ENCODE results near the gene DNTTIP2.
"Not testable (repeated sequence)": the region's sequence is repeated elsewhere in the genome, so short reads cannot be mapped to it uniquely, and the experiment has no call there.

Gene DNTTIP2

GRCh38 chr1:93851878-93852277, 27.1 kb downstream of the DNTTIP2 start:
- no peak for DNase-seq (ENCODE audit: low read depth, low spot score)
- WGBS (ENCODE audit: insufficient coverage, insufficient read length): no CpG with 5 or more reads among the region's 1 CpG

GRCh38 chr1:93851327-93851712, 27.7 kb downstream of the DNTTIP2 start:
- H3K36me3 ChIP-seq (ENCODE audit: control insufficient read depth, insufficient read depth, low read length): no peaks in the 10 kb centered on the region
- H3K9me3 ChIP-seq (ENCODE audit: control insufficient read depth, insufficient read depth, low read length): peaks cover 2% of the 10 kb centered on the region
- no peak overlapping the region for H3K4me3 ChIP-seq (ENCODE audit: low read length)
- DNase-seq (ENCODE audit: low read depth, low spot score): no peak
- H3K4me1 ChIP-seq (ENCODE audit: control insufficient read depth, insufficient read depth, low read length): no peaks in the 10 kb centered on the region
- H3K27me3 ChIP-seq (ENCODE audit: control insufficient read depth, insufficient read depth, low read length): no peaks in the 10 kb centered on the region
- no peak overlapping the region for H3K27ac ChIP-seq (ENCODE audit: low read length)

More at GRCh38 chr1:93851878-93852277, 27.1 kb downstream of the DNTTIP2 start:
- Histone ChIP-seq H3K4me1 (ENCODE audit: control insufficient read depth, insufficient read depth, low read length) (no peaks in the 10 kb centered on the region), H3K27me3 (ENCODE audit: control insufficient read depth, insufficient read depth, low read length) (no peaks in the 10 kb centered on the region), H3K36me3 (ENCODE audit: control insufficient read depth, insufficient read depth, low read length) (no peaks in the 10 kb centered on the region), H3K27ac (ENCODE audit: low read length) (no peak overlapping the region), H3K4me3 (ENCODE audit: low read length) (no peak overlapping the region), H3K9me3 (ENCODE audit: control insufficient read depth, insufficient read depth, low read length) (peaks cover 2% of the 10 kb centered on the region)

- not testable (repeated sequence) for DNase-seq (ENCODE audit: low read depth, low spot score); H3K27ac ChIP-seq (ENCODE audit: low read length); H3K27me3 ChIP-seq (ENCODE audit: control insufficient read depth, insufficient read depth, low read length); H3K4me1 ChIP-seq (ENCODE audit: control insufficient read depth, insufficient read depth, low read length); H3K9me3 ChIP-seq (ENCODE audit: control insufficient read depth, insufficient read depth, low read length); H3K4me3 ChIP-seq (ENCODE audit: low read length); H3K36me3 ChIP-seq (ENCODE audit: control insufficient read depth, insufficient read depth, low read length)
- no CpG with 5 or more reads among the region's 10 CpGs for WGBS (ENCODE audit: insufficient coverage, insufficient read length)
These were observed 28.2 kb downstream of the DNTTIP2 start for GRCh38 chr1:93850687-93851326.

GRCh38 chr1:93848350-93848883, 30.6 kb downstream of the DNTTIP2 start:
- H3K36me3 ChIP-seq (ENCODE audit: control insufficient read depth, insufficient read depth, low read length): no peaks in the 10 kb centered on the region
- no peaks in the 10 kb centered on the region; the same call in 1 of the 2 replicates for H3K4me1 ChIP-seq (ENCODE audit: control insufficient read depth, insufficient read depth, low read length)
- H3K27me3 ChIP-seq (ENCODE audit: control insufficient read depth, insufficient read depth, low read length): no peaks in the 10 kb centered on the region
- H3K4me3 ChIP-seq (ENCODE audit: low read length): peak overlapping the region; percentile 80; the same call in 1 of the 2 replicates
- peaks cover 2% of the 10 kb centered on the region for H3K9me3 ChIP-seq (ENCODE audit: control insufficient read depth, insufficient read depth, low read length)
- WGBS (ENCODE audit: insufficient coverage, insufficient read length): no CpG with 5 or more reads among the region's 4 CpGs
- no peak overlapping the region for H3K27ac ChIP-seq (ENCODE audit: low read length)
- DNase-seq (ENCODE audit: low read depth, low spot score): no peak

- WGBS (ENCODE audit: insufficient coverage, insufficient read length): no CpG with 5 or more reads among the region's 36 CpGs
- Histone ChIP-seq H3K36me3 (ENCODE audit: control insufficient read depth, insufficient read depth, low read length) (no peaks in the 10 kb centered on the region), H3K9me3 (ENCODE audit: control insufficient read depth, insufficient read depth, low read length) (peaks cover 2% of the 10 kb centered on the region), H3K4me3 (ENCODE audit: low read length) (peak overlapping the region; percentile 80), H3K27ac (ENCODE audit: low read length) (no peak overlapping the region), H3K27me3 (ENCODE audit: control insufficient read depth, insufficient read depth, low read length) (no peaks in the 10 kb centered on the region), H3K4me1 (ENCODE audit: control insufficient read depth, insufficient read depth, low read length) (no peaks in the 10 kb centered on the region; the same call in 1 of the 2 replicates)
- no peak for DNase-seq (ENCODE audit: low read depth, low spot score)
These were observed 31.2 kb downstream of the DNTTIP2 start for GRCh38 chr1:93847811-93848288.

- H3K27me3 ChIP-seq (ENCODE audit: control insufficient read depth, insufficient read depth, low read length): no peaks in the 10 kb centered on the region
- H3K36me3 ChIP-seq (ENCODE audit: control insufficient read depth, insufficient read depth, low read length): no peaks in the 10 kb centered on the region
- peak overlapping the region; percentile 80; the same call in 1 of the 2 replicates for H3K4me3 ChIP-seq (ENCODE audit: low read length)
- peaks cover 2% of the 10 kb centered on the region for H3K9me3 ChIP-seq (ENCODE audit: control insufficient read depth, insufficient read depth, low read length)
- H3K4me1 ChIP-seq (ENCODE audit: control insufficient read depth, insufficient read depth, low read length): no peaks in the 10 kb centered on the region; the same call in 1 of the 2 replicates
- no peak overlapping the region for H3K27ac ChIP-seq (ENCODE audit: low read length)
- WGBS (ENCODE audit: insufficient coverage, insufficient read length): no CpG with 5 or more reads among the region's 86 CpGs
- DNase-seq (ENCODE audit: low read depth, low spot score): no peak
These were observed 31.8 kb downstream of the DNTTIP2 start for GRCh38 chr1:93846992-93847810.

- peaks cover 2% of the 10 kb centered on the region for H3K9me3 ChIP-seq (ENCODE audit: control insufficient read depth, insufficient read depth, low read length)
- no peaks in the 10 kb centered on the region for H3K36me3 ChIP-seq (ENCODE audit: control insufficient read depth, insufficient read depth, low read length)
- no peaks in the 10 kb centered on the region for H3K27me3 ChIP-seq (ENCODE audit: control insufficient read depth, insufficient read depth, low read length)
- H3K4me3 ChIP-seq (ENCODE audit: low read length): peak overlapping the region; percentile 80
- H3K27ac ChIP-seq (ENCODE audit: low read length): no peak overlapping the region
- no peaks in the 10 kb centered on the region; the same call in 1 of the 2 replicates for H3K4me1 ChIP-seq (ENCODE audit: control insufficient read depth, insufficient read depth, low read length)
- no peak for DNase-seq (ENCODE audit: low read depth, low spot score)
- no CpG with 5 or more reads among the region's 94 CpGs for WGBS (ENCODE audit: insufficient coverage, insufficient read length)
These were observed 32.6 kb downstream of the DNTTIP2 start for GRCh38 chr1:93846206-93846991.

GRCh38 chr1:93845538-93846205, 33.3 kb downstream of the DNTTIP2 start:
- WGBS (ENCODE audit: insufficient coverage, insufficient read length): no CpG with 5 or more reads among the region's 16 CpGs
- H3K4me3 ChIP-seq (ENCODE audit: low read length): peak overlapping the region; percentile 80; the same call in 1 of the 2 replicates
- no peaks in the 10 kb centered on the region; the same call in 1 of the 2 replicates for H3K4me1 ChIP-seq (ENCODE audit: control insufficient read depth, insufficient read depth, low read length)
- H3K27me3 ChIP-seq (ENCODE audit: control insufficient read depth, insufficient read depth, low read length): no peaks in the 10 kb centered on the region
- DNase-seq (ENCODE audit: low read depth, low spot score): no peak
- H3K27ac ChIP-seq (ENCODE audit: low read length): no peak overlapping the region
- H3K36me3 ChIP-seq (ENCODE audit: control insufficient read depth, insufficient read depth, low read length): no peaks in the 10 kb centered on the region
- peaks cover 2% of the 10 kb centered on the region for H3K9me3 ChIP-seq (ENCODE audit: control insufficient read depth, insufficient read depth, low read length)

- WGBS (ENCODE audit: insufficient coverage, insufficient read length): no CpG with 5 or more reads among the region's 8 CpGs
- no peaks in the 10 kb centered on the region; the same call in 1 of the 2 replicates for H3K4me1 ChIP-seq (ENCODE audit: control insufficient read depth, insufficient read depth, low read length)
- no peak overlapping the region for H3K27ac ChIP-seq (ENCODE audit: low read length)
These were observed 34.6 kb downstream of the DNTTIP2 start for GRCh38 chr1:93844262-93845045.

More at GRCh38 chr1:93844262-93845045, 34.6 kb downstream of the DNTTIP2 start:
- Histone ChIP-seq H3K9me3 (ENCODE audit: control insufficient read depth, insufficient read depth, low read length) (no peaks in the 10 kb centered on the region), H3K36me3 (ENCODE audit: control insufficient read depth, insufficient read depth, low read length) (no peaks in the 10 kb centered on the region), H3K27me3 (ENCODE audit: control insufficient read depth, insufficient read depth, low read length) (no peaks in the 10 kb centered on the region), H3K4me3 (ENCODE audit: low read length) (no peak overlapping the region)
- DNase-seq (ENCODE audit: low read depth, low spot score): no peak

Data from iPS DF 6.9 (cell line).